ENCODE measurements around the gene GOT1.

Gene GOT1

DNA sequence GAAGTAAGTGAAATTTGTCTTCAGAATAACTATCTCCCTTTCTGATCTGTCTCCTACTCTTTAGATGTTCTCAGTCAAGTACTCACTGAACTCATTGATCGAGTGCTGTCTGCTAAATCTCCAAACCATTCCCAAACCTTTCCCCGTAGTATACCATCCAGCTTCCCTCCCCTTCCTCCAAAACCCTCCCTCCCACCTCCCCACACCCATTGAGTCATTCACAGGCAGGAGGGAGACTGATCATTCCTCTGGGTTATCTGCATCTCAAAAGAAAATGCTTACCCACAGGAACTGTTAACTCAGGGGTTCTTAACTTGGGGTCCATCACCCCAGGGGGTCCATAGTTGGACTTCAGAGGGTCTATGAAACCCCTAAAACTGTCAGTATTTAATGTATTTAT lies 37.4 kb downstream of the GOT1 start:
- ChIA-PET POLR2A (interaction anchor here (1.3 kb wide), 1 partner anchor 37 kb away, joined by 3 read pairs; the partner anchor contains the start of gene GOT1), CTCF (interaction anchor here (0.6 to 1.6 kb wide), 4 partner anchors 8 to 118 kb away, joined by 3 to 5 read pairs (median 5); no protein-coding TSS in a partner anchor)
- DNase-seq (ENCODE audit: extremely low spot score), result no peak
- TF ChIP-seq SUZ12 (IDR thresholded peaks at IDR 0.05), result no peak
- TF ChIP-seq L3MBTL2 (conservative IDR thresholded peaks at IDR 0.05), result no peak
- TF ChIP-seq LEF1 (IDR thresholded peaks at IDR 0.05; ENCODE audit: borderline replicate concordance), result no peak
- TF ChIP-seq TARDBP (IDR thresholded peaks at IDR 0.05), result no peak
- TF ChIP-seq FOXK2 (IDR thresholded peaks at IDR 0.05), result no peak
- TF ChIP-seq FOXM1 (IDR thresholded peaks at IDR 0.05; ENCODE audit: borderline replicate concordance), result no peak
- TF ChIP-seq ZNF384 (IDR thresholded peaks at IDR 0.05), result no peak
- no peak for TF ChIP-seq BHLHE40 (IDR thresholded peaks at IDR 0.05; ENCODE audit: borderline replicate concordance)
- no peak for TF ChIP-seq NFRKB (IDR thresholded peaks at IDR 0.05)
- no peak for TF ChIP-seq SP1 (IDR thresholded peaks at IDR 0.05)
- no peak for TF ChIP-seq ARNT (IDR thresholded peaks at IDR 0.05)
- TF ChIP-seq CTBP1 (IDR thresholded peaks at IDR 0.05; ENCODE audit: borderline replicate concordance), result no peak
- no peak for TF ChIP-seq HDGF (IDR thresholded peaks at IDR 0.05; ENCODE audit: borderline replicate concordance)
- no peak for TF ChIP-seq FOXA1 (IDR thresholded peaks at IDR 0.05)
- TF ChIP-seq, protein P1, sequence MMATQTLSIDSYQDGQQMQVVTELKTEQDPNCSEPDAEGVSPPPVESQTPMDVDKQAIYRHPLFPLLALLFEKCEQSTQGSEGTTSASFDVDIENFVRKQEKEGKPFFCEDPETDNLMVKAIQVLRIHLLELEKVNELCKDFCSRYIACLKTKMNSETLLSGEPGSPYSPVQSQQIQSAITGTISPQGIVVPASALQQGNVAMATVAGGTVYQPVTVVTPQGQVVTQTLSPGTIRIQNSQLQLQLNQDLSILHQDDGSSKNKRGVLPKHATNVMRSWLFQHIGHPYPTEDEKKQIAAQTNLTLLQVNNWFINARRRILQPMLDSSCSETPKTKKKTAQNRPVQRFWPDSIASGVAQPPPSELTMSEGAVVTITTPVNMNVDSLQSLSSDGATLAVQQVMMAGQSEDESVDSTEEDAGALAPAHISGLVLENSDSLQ (IDR thresholded peaks at IDR 0.05), result no peak
- TF ChIP-seq ELF4 (IDR thresholded peaks at IDR 0.05), result no peak

DNA sequence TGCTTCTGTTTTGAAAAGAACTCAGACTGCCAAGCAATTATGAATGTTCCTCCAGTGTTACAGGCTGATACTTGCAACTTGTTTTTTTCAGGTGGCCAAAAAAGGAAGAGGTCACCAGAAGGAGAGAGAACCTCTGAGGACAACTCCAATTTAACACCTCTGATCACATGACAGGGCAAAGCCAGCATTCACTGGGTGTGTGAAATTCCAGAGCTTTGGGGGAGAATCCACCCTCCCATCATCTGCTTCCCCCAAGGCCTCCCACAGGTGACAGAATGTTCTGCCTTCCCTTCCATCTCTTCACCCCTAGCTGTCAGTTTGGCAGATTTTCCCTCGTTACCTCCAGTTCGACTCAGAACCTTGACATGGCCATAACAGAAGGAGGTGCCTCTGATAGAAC lies 39.1 kb downstream of the GOT1 start:
- TF ChIP-seq TARDBP (IDR thresholded peaks at IDR 0.05), result no peak
- no peak for TF ChIP-seq LEF1 (IDR thresholded peaks at IDR 0.05; ENCODE audit: borderline replicate concordance)
- no peak for TF ChIP-seq BHLHE40 (IDR thresholded peaks at IDR 0.05; ENCODE audit: borderline replicate concordance)
- TF ChIP-seq SUZ12 (IDR thresholded peaks at IDR 0.05), result no peak
- TF ChIP-seq ARNT (IDR thresholded peaks at IDR 0.05), result no peak
- TF ChIP-seq FOXA1 (IDR thresholded peaks at IDR 0.05), result no peak
- TF ChIP-seq SP1 (IDR thresholded peaks at IDR 0.05), result no peak
- TF ChIP-seq NFRKB (IDR thresholded peaks at IDR 0.05), result no peak
- TF ChIP-seq ZNF384 (IDR thresholded peaks at IDR 0.05), result no peak
- TF ChIP-seq, protein P1 (IDR thresholded peaks at IDR 0.05), result no peak
- TF ChIP-seq L3MBTL2 (conservative IDR thresholded peaks at IDR 0.05), result no peak
- TF ChIP-seq CTBP1 (IDR thresholded peaks at IDR 0.05; ENCODE audit: borderline replicate concordance), result no peak
- no peak for TF ChIP-seq FOXM1 (IDR thresholded peaks at IDR 0.05; ENCODE audit: borderline replicate concordance)
- TF ChIP-seq HDGF (IDR thresholded peaks at IDR 0.05; ENCODE audit: borderline replicate concordance), result no peak
- ChIA-PET CTCF (interaction anchor here (1.6 kb wide), 1 partner anchor 10 kb away, joined by 5 read pairs; no protein-coding TSS in a partner anchor), POLR2A (no interaction called here)
- DNase-seq (ENCODE audit: extremely low spot score), result no peak

DNA sequence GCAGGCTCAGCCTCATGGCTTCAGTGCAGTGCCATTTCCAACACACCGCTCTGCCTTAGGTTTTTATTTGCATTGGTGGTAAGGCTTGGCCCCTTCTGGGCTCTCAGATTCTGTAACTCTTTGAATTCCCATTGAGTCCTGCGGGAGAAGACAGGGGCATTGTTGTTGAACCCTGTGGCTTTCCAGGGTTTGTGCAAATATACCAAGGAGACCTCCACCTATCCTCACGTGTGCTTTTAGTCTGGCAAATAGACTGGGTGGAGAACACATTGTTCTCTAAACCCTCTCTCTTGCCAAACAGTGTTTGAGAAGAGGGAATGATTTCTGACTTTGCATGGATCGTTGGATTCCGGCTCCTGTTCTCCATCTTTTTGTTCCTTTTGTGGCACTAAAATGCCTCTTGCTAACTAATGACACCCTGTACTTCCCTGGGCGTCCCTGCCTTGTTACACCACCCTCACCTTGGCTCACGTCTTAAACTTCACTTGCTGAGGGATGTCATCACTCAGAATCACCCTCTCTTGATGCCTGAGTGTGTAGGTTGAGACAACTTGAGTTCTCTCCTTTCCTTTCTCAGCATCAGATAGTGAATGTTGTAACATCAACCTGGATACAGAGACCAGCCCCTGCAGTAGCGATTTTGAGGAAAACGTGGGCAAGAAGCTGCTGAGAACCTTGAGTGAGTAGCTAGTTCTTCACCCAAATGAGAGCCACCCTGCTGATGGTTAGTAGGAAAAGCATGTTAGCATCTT lies 40.5 kb downstream of the GOT1 start:
- POLR2A ChIA-PET, result no interaction called here
- CTCF ChIA-PET, result interaction anchor here (0.6 to 1.1 kb wide), 2 partner anchors 36 to 85 kb away, joined by 3 read pairs; no protein-coding TSS in a partner anchor
- DNase-seq (ENCODE audit: extremely low spot score), result no peak
- TF ChIP-seq, protein P1 (IDR thresholded peaks at IDR 0.05), result no peak
- TF ChIP-seq ELF4 (IDR thresholded peaks at IDR 0.05) (no peak), BHLHE40 (IDR thresholded peaks at IDR 0.05; ENCODE audit: borderline replicate concordance) (no peak), LEF1 (IDR thresholded peaks at IDR 0.05; ENCODE audit: borderline replicate concordance) (no peak), ZNF384 (IDR thresholded peaks at IDR 0.05) (no peak), CTBP1 (IDR thresholded peaks at IDR 0.05; ENCODE audit: borderline replicate concordance) (no peak), SP1 (IDR thresholded peaks at IDR 0.05) (no peak), FOXA1 (IDR thresholded peaks at IDR 0.05) (no peak), NFRKB (IDR thresholded peaks at IDR 0.05) (no peak), FOXK2 (IDR thresholded peaks at IDR 0.05) (no peak), SUZ12 (IDR thresholded peaks at IDR 0.05) (no peak), TARDBP (IDR thresholded peaks at IDR 0.05) (no peak), FOXM1 (IDR thresholded peaks at IDR 0.05; ENCODE audit: borderline replicate concordance) (no peak), ARNT (IDR thresholded peaks at IDR 0.05) (no peak), L3MBTL2 (conservative IDR thresholded peaks at IDR 0.05) (no peak), HDGF (IDR thresholded peaks at IDR 0.05; ENCODE audit: borderline replicate concordance) (no peak)

GRCh38 chr10:99387541-99387940 lies 42.9 kb downstream of the GOT1 start:
- ChIA-PET CTCF (interaction anchor here (0.6 kb wide), 1 partner anchor 590 kb away, joined by 3 read pairs; no protein-coding TSS in a partner anchor), POLR2A (no interaction called here)
- no peak for DNase-seq (ENCODE audit: extremely low spot score)
- TF ChIP-seq ZNF384 (IDR thresholded peaks at IDR 0.05) (no peak), SP1 (IDR thresholded peaks at IDR 0.05) (no peak), FOXA1 (IDR thresholded peaks at IDR 0.05) (no peak), SUZ12 (IDR thresholded peaks at IDR 0.05) (no peak), BHLHE40 (IDR thresholded peaks at IDR 0.05; ENCODE audit: borderline replicate concordance) (no peak)

DNA sequence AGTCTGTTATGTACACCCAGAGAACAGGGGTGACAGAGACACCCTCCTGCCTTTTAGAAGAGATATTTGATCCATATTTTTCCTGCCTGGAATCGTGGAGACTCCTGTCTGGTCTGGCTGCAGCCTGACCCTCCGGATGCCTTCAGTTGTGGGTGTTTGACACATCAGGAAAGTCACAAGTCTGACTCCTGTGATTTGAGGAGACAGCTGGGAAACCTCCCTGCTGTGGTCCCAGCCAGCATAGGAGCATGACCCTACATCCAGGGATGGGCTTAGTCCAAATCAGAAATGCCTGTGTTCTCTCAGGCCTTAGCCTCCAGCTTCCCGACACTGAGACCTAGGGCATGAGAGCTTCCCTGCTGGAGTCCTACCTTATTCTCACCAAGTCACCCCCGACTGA lies 43.4 kb downstream of the GOT1 start:
- ChIA-PET POLR2A (no interaction called here), CTCF (interaction anchor here (0.6 kb wide), 1 partner anchor 589 kb away, joined by 3 read pairs; no protein-coding TSS in a partner anchor)
- no peak for DNase-seq (ENCODE audit: extremely low spot score)
- no peak for TF ChIP-seq FOXK2 (IDR thresholded peaks at IDR 0.05)
- no peak for TF ChIP-seq L3MBTL2 (conservative IDR thresholded peaks at IDR 0.05)
- no peak for TF ChIP-seq FOXM1 (IDR thresholded peaks at IDR 0.05; ENCODE audit: borderline replicate concordance)
- no peak for TF ChIP-seq HDGF (IDR thresholded peaks at IDR 0.05; ENCODE audit: borderline replicate concordance)
- TF ChIP-seq BHLHE40 (IDR thresholded peaks at IDR 0.05; ENCODE audit: borderline replicate concordance), result no peak
- no peak for TF ChIP-seq FOXA1 (IDR thresholded peaks at IDR 0.05)
- no peak for TF ChIP-seq ZNF384 (IDR thresholded peaks at IDR 0.05)
- TF ChIP-seq LEF1 (IDR thresholded peaks at IDR 0.05; ENCODE audit: borderline replicate concordance), result no peak
- no peak for TF ChIP-seq NFRKB (IDR thresholded peaks at IDR 0.05)
- no peak for TF ChIP-seq ELF4 (IDR thresholded peaks at IDR 0.05)
- TF ChIP-seq SP1 (IDR thresholded peaks at IDR 0.05), result no peak
- TF ChIP-seq SUZ12 (IDR thresholded peaks at IDR 0.05), result no peak
- TF ChIP-seq, protein P1 (IDR thresholded peaks at IDR 0.05), result no peak
- no peak for TF ChIP-seq TARDBP (IDR thresholded peaks at IDR 0.05)
- TF ChIP-seq ARNT (IDR thresholded peaks at IDR 0.05), result no peak
- TF ChIP-seq CTBP1 (IDR thresholded peaks at IDR 0.05; ENCODE audit: borderline replicate concordance), result no peak
